K562 (cell line): ENCODE measurements around the gene HMGN3. TPM values are rescaled to one million over a fixed set of nuclear protein-coding genes. Genes with fewer than 3 reads are reported as not detected.

Source experiments
- ATAC-seq: fragments of 200-7000 bp; cut with Tn5 transposase; 3 replicates; pipeline ENCODE4 v1.9.1; 2020; ENCODE audit warnings: moderate library complexity
- BruUV-seq: library from RNA; stranded (reverse); fragments of 400-500 nt; replicated peaks from 2 replicates; lab custom pipeline; 2021; lab: Mats Ljungman, UMichigan
- CTCF ChIA-PET: fragments of 300-600 bp; formaldehyde crosslinking; extraction: SDS; loops from one replicate; lab custom pipeline; 2021; ENCODE audit warnings: low intra/inter-chr PET ratio; lab: Yijun Ruan, JAX
- POLR2A ChIA-PET: fragments of 300-600, 350-650 bp; sonication (Branson Sonifier 250); formaldehyde crosslinking; extraction: SDS; loops from one replicate; lab custom pipeline; 2021; ENCODE audit warnings: antibody characterized with exemption, inconsistent platforms; lab: Yijun Ruan, JAX
- DNase-seq, 4 experiments: peaks; one replicate each; pipeline versions ENCODE4 v3.0.0 to v3.0.0-alpha.2; 2011 to 2018; ENCODE audit warnings: low spot score in 3 of 4, mixed read lengths in 3 of 4; ENCODE audit errors: extremely low read depth in 1 of 4
- FAIRE-seq: peaks from 2 replicates; lab custom pipeline; 2011; peaks lifted over from hg19 to GRCh38; lab: Jason Lieb, UNC
- H2AFZ ChIP-seq: 2 replicates; pipeline ENCODE4 v1.6.0; 2011; ENCODE audit warnings: low read depth, low read length, control low read depth, inconsistent platforms
- H3K27ac ChIP-seq: fragments of 200-600 bp; 3 replicates; pipeline ENCODE4 v1.8.0; 2011; ENCODE audit warnings: low read depth, mild to moderate bottlenecking, control low read depth, inconsistent platforms, low read length, moderate library complexity, mixed read lengths; ENCODE audit errors: extremely low read depth
- H3K27me3 ChIP-seq, 2 experiments: fragments of 300-600 bp in 1 of 2; 2 replicates in 1 of 2; 3 replicates in 1 of 2; pipeline versions ENCODE4 v1.6.0 to v1.8.0; 2011; ENCODE audit warnings: inconsistent platforms in 2 of 2, low read length in 2 of 2, mild to moderate bottlenecking in 1 of 2, mixed read lengths in 1 of 2, moderate library complexity in 1 of 2; ENCODE audit not compliant: control insufficient read depth in 2 of 2, insufficient read depth in 2 of 2
- H3K36me3 ChIP-seq: fragments of 300-600 bp; 3 replicates; pipeline ENCODE4 v1.8.0; 2011; ENCODE audit warnings: mild to moderate bottlenecking, low read length, inconsistent platforms; ENCODE audit not compliant: control insufficient read depth, insufficient read depth
- H3K4me1 ChIP-seq, 2 experiments: fragments of 200-600 bp in 1 of 2; replicated peaks in 1 of 2; 2 replicates in 1 of 2; 3 replicates in 1 of 2; pipeline versions ENCODE4 v1.5.1 to v1.8.0; 2011; ENCODE audit warnings: inconsistent platforms in 2 of 2, low read length in 2 of 2, mild to moderate bottlenecking in 1 of 2, mixed read lengths in 1 of 2, moderate library complexity in 1 of 2; ENCODE audit not compliant: control insufficient read depth in 2 of 2, insufficient read depth in 2 of 2
- H3K4me2 ChIP-seq: 2 replicates; pipeline ENCODE4 v1.6.1; 2011; ENCODE audit warnings: low read length, control low read depth, inconsistent platforms, mixed read lengths; ENCODE audit not compliant: insufficient read depth
- H3K4me3 ChIP-seq: fragments of 200-600 bp; sonication (generic), shearing (Covaris generic); 2 replicates; pipeline ENCODE4 v1.5.1; 2016; ENCODE audit warnings: control low read depth, inconsistent platforms
- H3K79me2 ChIP-seq: fragments of 200-600 bp; 3 replicates; pipeline ENCODE4 v1.8.0; 2011; ENCODE audit warnings: low read length, inconsistent platforms; ENCODE audit not compliant: control insufficient read depth, insufficient read depth
- H3K9ac ChIP-seq, 2 experiments: 2 replicates each; pipeline versions ENCODE4 v1.6.0 to v1.6.1; 2011; ENCODE audit warnings: low read depth in 2 of 2, low read length in 2 of 2, control low read depth in 1 of 2, inconsistent platforms in 1 of 2, mild to moderate bottlenecking in 1 of 2, mixed read lengths in 1 of 2; ENCODE audit not compliant: insufficient read depth in 1 of 2
- H3K9me1 ChIP-seq: one replicate; pipeline ENCODE4 v1.6.0; 2011; ENCODE audit warnings: inconsistent platforms, mild to moderate bottlenecking, low read length, moderate library complexity; ENCODE audit not compliant: control insufficient read depth, insufficient read depth
- H3K9me3 ChIP-seq: replicated peaks from 2 replicates; pipeline ENCODE4 v1.5.1; 2011; ENCODE audit warnings: low read depth, low read length, inconsistent platforms; ENCODE audit not compliant: control insufficient read depth, insufficient read depth
- H4K20me1 ChIP-seq: replicated peaks from 2 replicates; pipeline ENCODE4 v1.6.1; 2011; ENCODE audit warnings: low read length, inconsistent platforms, mixed read lengths; ENCODE audit not compliant: control insufficient read depth, insufficient read depth
- BRF2 ChIP-seq: IDR thresholded peaks from 3 replicates; pipeline ENCODE4 v1.6.1; 2011; ENCODE audit warnings: borderline replicate concordance, mild to moderate bottlenecking; ENCODE audit not compliant: insufficient read length, insufficient read depth
- CREM ChIP-seq: IDR thresholded peaks from 2 replicates; pipeline ENCODE4 v1.6.1; 2014; ENCODE audit warnings: antibody characterized with exemption, low read depth
- EP400 ChIP-seq: fragments of 450-650 bp; IDR thresholded peaks from 2 replicates; pipeline ENCODE4 v1.6.1; 2017; ENCODE audit warnings: antibody characterized with exemption, mild to moderate bottlenecking, moderate library complexity
- FOXA1 ChIP-seq: fragments of 450-650 bp; IDR thresholded peaks from 2 replicates; pipeline ENCODE4 v1.6.1; 2016; ENCODE audit warnings: mild to moderate bottlenecking, borderline replicate concordance
- HDGF ChIP-seq: fragments of 450-650 bp; IDR thresholded peaks from 2 replicates; pipeline ENCODE4 v1.6.1; 2016
- L3MBTL2 ChIP-seq: fragments of 450-650 bp; IDR thresholded peaks from 2 replicates; pipeline ENCODE4 v1.6.1; 2016; ENCODE audit warnings: mild to moderate bottlenecking, moderate library complexity
- MAFK ChIP-seq: IDR thresholded peaks from 2 replicates; pipeline ENCODE4 v1.6.1; 2011; ENCODE audit warnings: low read length, improper control_type of control experiment
- POLR2B ChIP-seq: fragments of 450-650 bp; IDR thresholded peaks from 2 replicates; pipeline ENCODE4 v1.6.1; 2018; ENCODE audit warnings: low read depth; ENCODE audit not compliant: partially characterized antibody
- RBM22 ChIP-seq: fragments of 200-400 bp; formaldehyde crosslinking; IDR thresholded peaks from 2 replicates; pipeline ENCODE4 v1.6.1; 2018; ENCODE audit warnings: low read length, low read depth; ENCODE audit not compliant: poor library complexity, severe bottlenecking
- SAP30 ChIP-seq: fragments of 200-600 bp; sonication (generic); IDR thresholded peaks from 2 replicates; pipeline ENCODE4 v1.6.1; 2012; ENCODE audit warnings: borderline replicate concordance, low read depth, mild to moderate bottlenecking, moderate library complexity, low read length, control low read depth, inconsistent platforms; ENCODE audit not compliant: insufficient read depth, poor library complexity, severe bottlenecking
- ZNF316 ChIP-seq: fragments of 450-650 bp; IDR thresholded peaks from 2 replicates; pipeline ENCODE4 v1.6.1; 2016
- ZNF347 ChIP-seq: fragments of 450-650 bp; formaldehyde crosslinking; IDR thresholded peaks from 2 replicates; pipeline ENCODE4 v1.4.0; 2020; ENCODE audit warnings: low read depth, mild to moderate bottlenecking, moderate library complexity
- ZNF717 ChIP-seq: fragments of 250-450 bp; sonication (Bioruptor Pico); IDR thresholded peaks from 2 replicates; pipeline ENCODE4 v1.5.0; 2021
- WGBS: fragments of 100-300 bp; shearing (Covaris generic); methylation state at CpG from one replicate; pipeline ENCODE4 v1.1.6; 2016; ENCODE audit warnings: low coverage, mixed read lengths; ENCODE audit not compliant: insufficient coverage; ENCODE audit errors: missing lambda C conversion rate; 5-methylcytosine and 5-hydroxymethylcytosine counted together
- in situ Hi-C: fragments of 300-500 bp; cut with MboI; formaldehyde crosslinking; loops from 4 replicates; pipeline ENCODE4 v1.15.0; 2018; ENCODE audit warnings: inconsistent platforms, mixed read lengths
- intact Hi-C: fragments of 100-400 bp; cut with micrococcal nuclease; formaldehyde crosslinking; loops from 2 replicates; pipeline ENCODE4 v1.14.2; 2022
- polyA plus RNA-seq, 8 experiments: library from polyadenylated mRNA; depleted of rRNA in 4 of 8; stranded (reverse) in 5 of 8; unstranded in 3 of 8; fragments of >200 nt; fragmentation: Nextera tagmentation in 2 of 8; fragmentation: Illumina TruSeq in 1 of 8; extraction: Ambion mirVana in 2 of 8; extraction: Trizol in 1 of 8; gene quantifications; 2 replicates each; pipeline versions ENCODE4 v1.2.1 to v1.2.3, GENCODE V29; 2011 to 2014; ENCODE audit warnings: inconsistent platforms in 1 of 8, missing spikeins in 1 of 8
- total RNA-seq, 7 experiments: library from RNA; depleted of rRNA in 6 of 7; stranded (reverse); fragments of >200 nt in 6 of 7; fragmentation: Illumina TruSeq in 2 of 7; extraction: Trizol in 2 of 7; gene quantifications; 2 replicates each; pipeline versions ENCODE4 v1.2.1 to v1.2.3, GENCODE V29; 2011 to 2021; ENCODE audit warnings: low replicate concordance in 1 of 7
- TF ChIP-seq, protein P1 (sequence below): fragments of 250-450 bp; sonication (Bioruptor Pico); IDR thresholded peaks from 2 replicates; pipeline ENCODE4 v1.5.0; 2020; ENCODE audit warnings: mild to moderate bottlenecking
- TF ChIP-seq, protein P2 (sequence below): fragments of 250-450 bp; sonication (Bioruptor Pico); IDR thresholded peaks from 2 replicates; pipeline ENCODE4 v1.5.0; 2021
- TF ChIP-seq, protein P3 (sequence below): sonication (generic); formaldehyde crosslinking; IDR thresholded peaks from 2 replicates; pipeline ENCODE4 v1.8.0; 2022; ENCODE audit warnings: missing genetic modification reagents, mild to moderate bottlenecking, moderate library complexity, borderline replicate concordance

HMGN3 gene
- total and polyA plus RNA-seq, 9 of the 15 experiments (the other 6 are each of a cell fraction or from before 2014, with no cell fraction given) = 42.1 to 154 (median 88.1) TPM

DNA sequence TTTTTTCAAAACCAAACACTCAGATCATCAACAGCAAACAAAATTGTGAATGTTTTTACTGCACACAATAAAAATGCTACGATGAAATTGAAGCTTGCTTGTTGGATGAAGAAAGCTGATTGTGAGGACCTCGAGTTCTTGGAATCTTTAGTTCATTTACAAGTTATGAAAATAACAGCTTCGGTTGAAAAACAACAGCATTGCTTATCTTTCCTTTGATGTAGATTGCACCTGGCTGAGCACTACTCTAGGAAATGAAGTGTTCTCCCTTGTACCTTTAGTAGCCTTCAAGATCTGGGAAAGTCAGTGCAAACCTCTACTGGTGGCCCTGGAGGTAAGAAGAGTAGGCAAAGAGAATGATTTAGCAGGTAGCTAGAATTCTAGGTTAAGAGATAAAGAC lies 2.2 kb upstream of the HMGN3 start (continued):
- TF ChIP-seq, protein P1, sequence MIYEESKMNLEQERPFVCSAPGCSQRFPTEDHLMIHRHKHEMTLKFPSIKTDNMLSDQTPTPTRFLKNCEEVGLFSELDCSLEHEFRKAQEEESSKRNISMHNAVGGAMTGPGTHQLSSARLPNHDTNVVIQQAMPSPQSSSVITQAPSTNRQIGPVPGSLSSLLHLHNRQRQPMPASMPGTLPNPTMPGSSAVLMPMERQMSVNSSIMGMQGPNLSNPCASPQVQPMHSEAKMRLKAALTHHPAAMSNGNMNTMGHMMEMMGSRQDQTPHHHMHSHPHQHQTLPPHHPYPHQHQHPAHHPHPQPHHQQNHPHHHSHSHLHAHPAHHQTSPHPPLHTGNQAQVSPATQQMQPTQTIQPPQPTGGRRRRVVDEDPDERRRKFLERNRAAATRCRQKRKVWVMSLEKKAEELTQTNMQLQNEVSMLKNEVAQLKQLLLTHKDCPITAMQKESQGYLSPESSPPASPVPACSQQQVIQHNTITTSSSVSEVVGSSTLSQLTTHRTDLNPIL = no peak
- no peak for TF ChIP-seq ZNF347 (CRISPR knock-in tag)

DNA sequence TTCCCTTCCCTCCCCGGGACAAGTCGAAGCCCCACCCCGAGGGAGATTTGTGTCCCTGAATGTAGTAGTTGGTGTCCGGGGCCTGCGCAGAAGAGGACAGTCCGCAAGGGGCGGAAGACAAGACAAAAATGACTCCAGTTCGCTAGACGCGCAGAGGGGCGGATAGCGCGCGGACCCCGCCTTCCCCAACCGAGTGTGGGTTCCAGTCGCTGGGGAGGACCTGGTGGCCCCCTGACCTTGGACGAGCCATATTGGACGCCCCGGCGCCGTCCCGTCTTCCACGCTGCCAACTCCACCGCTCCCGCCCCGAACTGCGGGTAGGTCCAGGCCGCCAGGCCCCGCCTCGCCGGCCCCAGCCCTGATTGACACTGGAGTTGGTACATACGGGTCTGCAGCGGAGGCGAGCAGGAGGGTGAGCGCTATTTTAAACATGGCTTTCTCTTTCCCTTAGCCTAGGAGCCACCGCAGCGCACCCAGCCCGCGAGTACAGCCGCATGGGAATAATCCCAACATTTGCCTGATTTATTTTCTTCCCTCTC lies 802 bp downstream of the HMGN3 start:
- peak overlapping the region; percentile 72 to 87 for H3K9ac ChIP-seq
- no TSS peak for BruUV-seq
- H3K79me2 ChIP-seq = peaks cover 35% of the 10 kb centered on the region
- no peaks in the 10 kb centered on the region for H4K20me1 ChIP-seq
- H3K9me3 ChIP-seq = 0 out of 2 replicates have a peak, but pooled peaks cover 1% of the 10 kb centered on the region
- ChIA-PET POLR2A (interaction anchor here (0.7 to 1.0 kb wide), 4 partner anchors 10 to 200 kb away, joined by 3 to 5 read pairs (median 4); partner anchors contain the start of gene PHIP), CTCF (no interaction called here)
- peak overlapping the region; percentile 79 for H3K4me2 ChIP-seq
- no peaks in the 10 kb centered on the region for H3K9me1 ChIP-seq
- 6% methylated on average over 36 of the region's 41 CpGs for WGBS
- FAIRE-seq (peak; percentile 54), ATAC-seq (peak; percentile 92), DNase-seq (peak; percentile 69 to 87 (median 74))
- peak overlapping the region; percentile 55 for H3K4me3 ChIP-seq
- H3K27ac ChIP-seq = peak overlapping the region; percentile 76
- intact Hi-C loops (loop anchor here (5.0 kb wide), 1 partner anchor 156 kb away; the partner anchor contains the start of gene PHIP), in situ Hi-C loops (no loop called here)
- H3K36me3 ChIP-seq = no peaks in the 10 kb centered on the region
- no peaks in the 10 kb centered on the region for H3K27me3 ChIP-seq
- peaks cover 4 to 5% of the 10 kb centered on the region in 2 experiments; a peak in 2 of 5 replicates for H3K4me1 ChIP-seq
- H2AFZ ChIP-seq = peak overlapping the region; percentile 94
- no peak for TF ChIP-seq MAFK
- TF ChIP-seq POLR2B = peak; percentile 53
- TF ChIP-seq, protein P2, sequence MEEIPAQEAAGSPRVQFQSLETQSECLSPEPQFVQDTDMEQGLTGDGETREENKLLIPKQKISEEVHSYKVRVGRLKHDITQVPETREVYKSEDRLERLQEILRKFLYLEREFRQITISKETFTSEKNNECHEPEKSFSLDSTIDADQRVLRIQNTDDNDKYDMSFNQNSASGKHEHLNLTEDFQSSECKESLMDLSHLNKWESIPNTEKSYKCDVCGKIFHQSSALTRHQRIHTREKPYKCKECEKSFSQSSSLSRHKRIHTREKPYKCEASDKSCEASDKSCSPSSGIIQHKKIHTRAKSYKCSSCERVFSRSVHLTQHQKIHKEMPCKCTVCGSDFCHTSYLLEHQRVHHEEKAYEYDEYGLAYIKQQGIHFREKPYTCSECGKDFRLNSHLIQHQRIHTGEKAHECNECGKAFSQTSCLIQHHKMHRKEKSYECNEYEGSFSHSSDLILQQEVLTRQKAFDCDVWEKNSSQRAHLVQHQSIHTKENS (CRISPR knock-in tag) = no peak
- TF ChIP-seq RBM22 = no peak
- TF ChIP-seq ZNF316 = no peak
- no peak for TF ChIP-seq FOXA1
- TF ChIP-seq HDGF = no peak
- no peak for TF ChIP-seq BRF2
- TF ChIP-seq, protein P3, sequence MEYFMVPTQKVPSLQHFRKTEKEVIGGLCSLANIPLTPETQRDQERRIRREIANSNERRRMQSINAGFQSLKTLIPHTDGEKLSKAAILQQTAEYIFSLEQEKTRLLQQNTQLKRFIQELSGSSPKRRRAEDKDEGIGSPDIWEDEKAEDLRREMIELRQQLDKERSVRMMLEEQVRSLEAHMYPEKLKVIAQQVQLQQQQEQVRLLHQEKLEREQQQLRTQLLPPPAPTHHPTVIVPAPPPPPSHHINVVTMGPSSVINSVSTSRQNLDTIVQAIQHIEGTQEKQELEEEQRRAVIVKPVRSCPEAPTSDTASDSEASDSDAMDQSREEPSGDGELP = peak; percentile 29; the same call in 1 of the 2 replicates
- no peak for TF ChIP-seq SAP30
- TF ChIP-seq L3MBTL2 = peak; percentile 15; the same call in 1 of the 2 replicates
- TF ChIP-seq EP400 = peak; percentile 67
- TF ChIP-seq ZNF717 (CRISPR knock-in tag) = no peak
- no peak for TF ChIP-seq CREM
